Measurements from ENCODE around the gene DOHH.

DOHH gene

DNA sequence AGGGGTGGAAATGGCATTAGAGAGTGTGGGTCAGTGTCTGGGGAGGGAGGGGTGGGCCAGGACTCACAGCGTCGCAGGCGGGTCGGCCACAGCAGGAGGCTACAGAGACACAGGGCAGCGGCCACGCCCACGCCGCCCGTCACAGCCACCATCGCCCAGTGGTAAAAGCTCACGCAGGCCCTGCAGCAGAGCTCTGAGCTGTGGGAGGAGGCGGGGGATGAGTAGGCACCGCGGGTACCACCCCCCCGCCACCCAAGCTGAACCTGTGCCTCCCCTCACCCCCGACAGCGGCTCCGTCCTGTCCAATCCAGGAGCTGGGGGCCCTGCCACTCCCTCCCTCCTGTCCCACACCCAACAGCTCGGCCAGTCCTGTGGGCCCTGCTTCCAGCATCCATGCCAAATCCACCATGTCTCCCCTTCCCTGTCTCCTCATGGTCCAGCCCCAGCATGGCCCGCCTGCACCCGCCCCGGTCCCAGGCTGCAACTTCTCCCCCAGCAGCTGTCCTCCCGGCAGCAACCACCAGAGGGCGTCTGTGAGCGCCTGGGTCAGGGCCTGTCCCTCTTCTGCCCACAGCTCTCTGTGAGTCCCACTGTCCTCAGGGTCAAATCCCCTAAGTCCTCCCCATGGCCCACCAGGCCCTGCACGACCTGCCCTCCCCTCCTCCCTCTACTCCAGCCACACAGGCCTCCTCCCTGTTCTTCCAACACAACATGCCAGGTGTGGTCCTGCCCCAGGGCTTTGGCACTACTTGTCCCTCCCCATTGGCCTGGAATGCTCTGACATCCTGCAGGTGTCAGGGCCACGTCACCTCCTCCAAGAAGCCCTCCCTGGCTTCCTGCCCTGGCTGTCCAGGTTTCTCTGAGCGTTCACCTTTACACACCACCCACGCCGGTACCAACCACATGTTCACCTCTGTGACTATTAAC lies 44.5 kb upstream of the DOHH start:
- H3K9me3 ChIP-seq (ENCODE audit: insufficient read depth, low read depth, low read length): no peaks in the 10 kb centered on the region
- no peak overlapping the region for H3K4me3 ChIP-seq (ENCODE audit: low read length, poor library complexity, severe bottlenecking)
- no peaks in the 10 kb centered on the region for H3K79me2 ChIP-seq (ENCODE audit: insufficient read depth, low read length)
- no peak for TF ChIP-seq EZH2phosphoT487 (IDR thresholded peaks at IDR 0.05; ENCODE audit: borderline replicate concordance)
- TF ChIP-seq, protein P1, sequence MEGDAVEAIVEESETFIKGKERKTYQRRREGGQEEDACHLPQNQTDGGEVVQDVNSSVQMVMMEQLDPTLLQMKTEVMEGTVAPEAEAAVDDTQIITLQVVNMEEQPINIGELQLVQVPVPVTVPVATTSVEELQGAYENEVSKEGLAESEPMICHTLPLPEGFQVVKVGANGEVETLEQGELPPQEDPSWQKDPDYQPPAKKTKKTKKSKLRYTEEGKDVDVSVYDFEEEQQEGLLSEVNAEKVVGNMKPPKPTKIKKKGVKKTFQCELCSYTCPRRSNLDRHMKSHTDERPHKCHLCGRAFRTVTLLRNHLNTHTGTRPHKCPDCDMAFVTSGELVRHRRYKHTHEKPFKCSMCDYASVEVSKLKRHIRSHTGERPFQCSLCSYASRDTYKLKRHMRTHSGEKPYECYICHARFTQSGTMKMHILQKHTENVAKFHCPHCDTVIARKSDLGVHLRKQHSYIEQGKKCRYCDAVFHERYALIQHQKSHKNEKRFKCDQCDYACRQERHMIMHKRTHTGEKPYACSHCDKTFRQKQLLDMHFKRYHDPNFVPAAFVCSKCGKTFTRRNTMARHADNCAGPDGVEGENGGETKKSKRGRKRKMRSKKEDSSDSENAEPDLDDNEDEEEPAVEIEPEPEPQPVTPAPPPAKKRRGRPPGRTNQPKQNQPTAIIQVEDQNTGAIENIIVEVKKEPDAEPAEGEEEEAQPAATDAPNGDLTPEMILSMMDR (conservative IDR thresholded peaks at IDR 0.05; ENCODE audit: low read length): peak; percentile 83
- H3K9ac ChIP-seq (ENCODE audit: low read depth, low read length, poor library complexity, severe bottlenecking): no peak overlapping the region
- H2AFZ ChIP-seq (ENCODE audit: low read length): no peak overlapping the region
- no peaks in the 10 kb centered on the region for H3K4me1 ChIP-seq (ENCODE audit: insufficient read depth, low read length, poor library complexity, severe bottlenecking)
- no peaks in the 10 kb centered on the region for H3F3A ChIP-seq (ENCODE audit: low read depth)
- no peak overlapping the region for H3K4me2 ChIP-seq (ENCODE audit: low read depth, low read length, poor library complexity, severe bottlenecking)
- H4K20me1 ChIP-seq (ENCODE audit: insufficient read depth, low read length, poor library complexity, severe bottlenecking): no peaks in the 10 kb centered on the region
- H3K27me3 ChIP-seq (ENCODE audit: insufficient read depth, low read length, poor library complexity, severe bottlenecking): no peaks in the 10 kb centered on the region
- peaks cover 3% of the 10 kb centered on the region; the same call in 1 of the 2 replicates for H3K36me3 ChIP-seq (ENCODE audit: insufficient read depth, low read length)
- no peaks in the 10 kb centered on the region for H3K9me2 ChIP-seq (replicated peaks; ENCODE audit: low read depth, low read length)

DNA sequence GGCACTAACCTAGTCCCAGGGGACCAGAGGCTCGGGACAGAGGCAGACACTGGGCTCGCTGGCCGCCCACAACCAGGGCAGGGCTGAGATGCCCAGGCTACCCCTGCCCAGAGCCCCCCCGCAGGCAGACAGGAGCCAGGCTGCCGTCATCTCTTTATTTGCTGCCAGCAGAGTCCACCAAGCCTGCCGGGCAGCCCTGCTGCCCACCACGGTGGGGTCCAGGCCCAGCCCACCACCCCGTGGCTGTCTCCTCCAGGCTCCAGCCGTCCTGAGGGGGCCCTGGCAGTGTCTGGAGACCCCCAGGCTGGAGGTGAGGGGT lies 43.5 kb upstream of the DOHH start:
- no peak for TF ChIP-seq EZH2phosphoT487 (IDR thresholded peaks at IDR 0.05; ENCODE audit: borderline replicate concordance)
- TF ChIP-seq, protein P1 (conservative IDR thresholded peaks at IDR 0.05; ENCODE audit: low read length): no peak
- Histone ChIP-seq H3F3A (ENCODE audit: low read depth) (no peaks in the 10 kb centered on the region), H3K9ac (ENCODE audit: low read depth, low read length, poor library complexity, severe bottlenecking) (no peak overlapping the region), H3K36me3 (ENCODE audit: insufficient read depth, low read length) (peaks cover 5% of the 10 kb centered on the region; the same call in 1 of the 2 replicates), H3K4me2 (ENCODE audit: low read depth, low read length, poor library complexity, severe bottlenecking) (no peak overlapping the region), H3K9me3 (ENCODE audit: insufficient read depth, low read depth, low read length) (no peaks in the 10 kb centered on the region), H3K9me2 (replicated peaks; ENCODE audit: low read depth, low read length) (no peaks in the 10 kb centered on the region), H2AFZ (ENCODE audit: low read length) (no peak overlapping the region), H3K79me2 (ENCODE audit: insufficient read depth, low read length) (no peaks in the 10 kb centered on the region), H4K20me1 (ENCODE audit: insufficient read depth, low read length, poor library complexity, severe bottlenecking) (no peaks in the 10 kb centered on the region), H3K4me1 (ENCODE audit: insufficient read depth, low read length, poor library complexity, severe bottlenecking) (no peaks in the 10 kb centered on the region), H3K4me3 (ENCODE audit: low read length, poor library complexity, severe bottlenecking) (no peak overlapping the region), H3K27me3 (ENCODE audit: insufficient read depth, low read length, poor library complexity, severe bottlenecking) (no peaks in the 10 kb centered on the region)

DNA sequence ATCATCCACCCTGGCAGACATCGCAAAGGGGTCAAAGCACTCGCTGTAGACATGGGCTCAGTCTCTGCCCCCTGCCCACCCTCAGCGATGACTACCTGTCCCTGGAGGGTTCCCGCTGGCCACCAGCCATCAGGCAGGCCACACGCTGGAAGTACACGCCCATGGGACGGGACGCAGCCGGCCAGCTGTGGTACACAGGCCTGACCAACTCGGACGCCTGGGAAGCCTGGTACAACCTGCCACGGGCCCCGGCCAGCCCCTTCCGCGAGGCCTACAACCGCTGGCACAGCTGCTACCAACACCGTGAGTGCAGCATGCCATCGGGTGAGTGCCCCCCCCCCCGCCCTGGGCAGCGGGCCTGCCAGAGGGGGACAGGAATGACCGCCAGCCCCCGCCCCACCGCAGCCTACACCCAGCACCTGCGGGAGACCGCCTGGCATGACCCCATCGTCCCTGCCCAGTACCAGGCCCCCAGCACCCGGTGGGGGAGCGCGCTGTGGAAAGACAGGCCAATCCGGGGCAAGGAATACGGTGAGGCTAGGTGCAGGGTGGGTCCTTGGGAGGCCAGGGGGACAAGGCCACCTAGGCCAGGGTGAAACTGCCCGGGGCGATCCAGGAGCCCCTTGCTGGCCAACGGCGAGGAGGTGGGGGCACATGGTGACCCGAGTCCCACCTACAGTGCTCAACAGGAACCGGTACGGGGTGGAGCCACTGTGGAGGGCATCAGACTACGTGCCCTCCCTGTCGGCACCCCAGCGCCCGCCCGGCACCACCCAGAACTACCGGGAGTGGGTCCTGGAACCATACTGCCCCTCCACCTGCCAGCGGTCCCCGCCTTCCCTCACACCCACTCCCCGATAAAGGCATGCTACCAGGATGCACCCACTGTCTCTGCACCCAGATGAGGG lies 42.9 kb upstream of the DOHH start:
- Histone ChIP-seq H3K4me3 (ENCODE audit: low read length, poor library complexity, severe bottlenecking) (no peak overlapping the region), H2AFZ (ENCODE audit: low read length) (no peak overlapping the region), H3F3A (ENCODE audit: low read depth) (no peaks in the 10 kb centered on the region), H3K4me1 (ENCODE audit: insufficient read depth, low read length, poor library complexity, severe bottlenecking) (no peaks in the 10 kb centered on the region), H3K36me3 (ENCODE audit: insufficient read depth, low read length) (peaks cover 7% of the 10 kb centered on the region; the same call in 1 of the 2 replicates), H3K9ac (ENCODE audit: low read depth, low read length, poor library complexity, severe bottlenecking) (no peak overlapping the region), H3K9me2 (replicated peaks; ENCODE audit: low read depth, low read length) (no peaks in the 10 kb centered on the region), H3K79me2 (ENCODE audit: insufficient read depth, low read length) (no peaks in the 10 kb centered on the region), H3K9me3 (ENCODE audit: insufficient read depth, low read depth, low read length) (no peaks in the 10 kb centered on the region), H4K20me1 (ENCODE audit: insufficient read depth, low read length, poor library complexity, severe bottlenecking) (no peaks in the 10 kb centered on the region), H3K27me3 (ENCODE audit: insufficient read depth, low read length, poor library complexity, severe bottlenecking) (no peaks in the 10 kb centered on the region), H3K4me2 (ENCODE audit: low read depth, low read length, poor library complexity, severe bottlenecking) (no peak overlapping the region)
- no peak for TF ChIP-seq EZH2phosphoT487 (IDR thresholded peaks at IDR 0.05; ENCODE audit: borderline replicate concordance)
- TF ChIP-seq, protein P1 (conservative IDR thresholded peaks at IDR 0.05; ENCODE audit: low read length): no peak
